Pancreas (tissue), 10 donors: Measurements from ENCODE around the gene M1AP. TPM values are rescaled to one million over a fixed set of nuclear protein-coding genes. Genes with fewer than 3 reads are reported as not detected.

Source experiments
- ATAC-seq, 4 donors: fragments of 200-7000 bp; cut with Tn5 transposase; one replicate each; pipeline versions ENCODE4 v1.8.0 to v1.9.1; 2020; ENCODE audit warnings: mild to moderate bottlenecking in 4 of 4, moderate library complexity in 4 of 4
- DNase-seq, 6 donors: peaks; one replicate each; pipeline ENCODE4 v3.0.0-alpha.2; 2020
- FAIRE-seq: peaks from 2 replicates; lab custom pipeline; 2012; peaks lifted over from hg19 to GRCh38; lab: Jason Lieb, UNC
- H3K27ac ChIP-seq, 4 donors: fragments of 200-600 bp; sonication (generic); 1 replicate in 3 of 4; 2 replicates in 1 of 4; pipeline versions ENCODE4 v1.5.0 to v1.8.0; 2020
- H3K27me3 ChIP-seq, 4 donors: fragments of 200-600 bp; one replicate each; pipeline ENCODE4 v1.8.0; 2021
- H3K36me3 ChIP-seq, 3 donors: fragments of 200-600 bp; sonication (generic) in 1 of 3; one replicate each; pipeline versions ENCODE4 v1.5.0 to v1.8.0; 2020 to 2021
- H3K4me1 ChIP-seq, 3 donors: fragments of 200-600 bp; one replicate each; pipeline ENCODE4 v1.8.0; 2021
- H3K4me3 ChIP-seq, 4 donors: fragments of 200-600 bp; sonication (generic) in 2 of 4; one replicate each; pipeline versions ENCODE4 v1.5.0 to v1.8.0; 2020 to 2021
- H3K9me3 ChIP-seq, 4 donors: fragments of 200-600 bp; one replicate each; pipeline ENCODE4 v1.8.0; 2021
- WGBS, 2 donors: extraction: QIAGEN DNeasy Blood & Tissue Kit; methylation state at CpG; one replicate each; pipeline ENCODE4 v1.1.7; 2013; 5-methylcytosine and 5-hydroxymethylcytosine counted together
- intact Hi-C, 3 donors: fragments of 100-400 bp; cut with DNase I; formaldehyde crosslinking; loops; one replicate each; pipeline versions ENCODE4 v1.11.1 to v1.14.2; 2022
- polyA plus RNA-seq, 2 donors: library from polyadenylated mRNA; stranded (reverse); fragments of 200-250 nt; gene quantifications; one replicate each; pipeline ENCODE4 v1.2.3, GENCODE V29; 2013
- total RNA-seq, 6 donors: library from RNA; stranded (reverse); fragmentation: NEBNext Ultra II Directional in 4 of 6; extraction: Animal tissue kit (Norgen Biotek cat#: 25700) in 4 of 6; gene quantifications; one replicate each; pipeline versions ENCODE4 v1.2.1 to v1.2.4, GENCODE V29; 2021 to 2023
- TF ChIP-seq, protein P1 (sequence below), 4 donors: fragments of 200-600 bp; sonication (generic) in 3 of 4; IDR thresholded peaks; one replicate each; pipeline versions ENCODE4 v1.5.0 to v1.8.0; 2021; ENCODE audit warnings: antibody characterized with exemption in 4 of 4
- donor health status: healthy with polysubstance abuse.
- donor health status: DM: no; HTN: no; CAD: no; lungs with moderate emphysema.
- donor health status: DM: no; HTN: no; CAD: no.
- donor health status: control.
- donor health status: control.
- donor health status: Bipolar disorder and iron deficiency.
- donor health status: DM: yes; HTN: yes; CAD: no.
- donor health status: DM: no; HTN: no; CAD: no.
- donor health status: DM: no; HTN: no; CAD: no.
- donor health status: DM: yes; HTN: yes; CAD: no.

M1AP gene
- total and polyA plus RNA-seq, 8 donors: 0.11 to 0.66 (median 0.27) TPM

DNA sequence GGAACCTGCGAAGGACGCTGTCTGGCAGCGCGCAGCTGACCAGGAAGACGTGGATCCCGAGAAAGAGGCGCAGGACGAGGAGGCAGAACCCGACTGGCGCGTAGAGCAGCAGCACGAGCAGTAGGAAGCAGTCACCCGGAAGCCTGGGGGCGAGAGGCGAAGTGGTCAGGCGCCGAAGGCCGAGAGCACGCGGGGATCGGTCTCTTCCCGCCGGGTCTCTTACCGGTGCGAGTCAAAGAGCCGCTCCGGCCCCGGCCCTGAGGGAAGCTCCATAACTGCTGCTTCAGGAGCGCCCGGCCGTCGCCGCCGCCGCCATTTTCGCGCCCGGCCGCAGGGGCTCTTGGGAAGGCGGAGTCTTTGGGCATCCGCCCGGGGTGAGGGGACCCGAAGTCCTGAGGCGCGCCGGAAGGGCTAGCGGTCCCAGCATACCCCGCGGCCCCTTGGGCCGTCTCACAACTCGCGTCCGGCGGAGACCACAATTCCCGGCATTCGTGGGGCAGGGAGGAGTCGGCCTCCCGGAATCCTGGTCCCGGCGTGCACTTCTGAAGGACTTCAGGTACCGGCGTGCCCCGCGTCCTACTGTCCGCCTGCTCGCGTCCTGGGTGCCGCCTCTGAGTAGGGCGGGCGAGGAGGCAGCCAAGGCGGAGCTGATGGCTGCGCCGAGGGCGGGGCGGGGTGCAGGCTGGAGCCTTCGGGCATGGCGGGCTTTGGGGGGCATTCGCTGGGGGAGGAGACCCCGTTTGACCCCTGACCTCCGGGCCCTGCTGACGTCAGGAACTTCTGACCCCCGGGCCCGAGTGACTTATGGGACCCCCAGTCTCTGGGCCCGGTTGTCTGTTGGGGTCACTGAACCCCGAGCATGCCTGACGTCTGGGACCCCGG is 118.5 kb downstream of the M1AP start, which contains the start of the genes AUP1 and HTRA2:
Gene AUP1, minus strand, starts transcription at position 350 of the 882 bp plus-strand sequence. Its CDS starts 77 bp downstream, at position 273.
Gene HTRA2, plus strand, starts transcription at position 577 of the 882 bp plus-strand sequence. Its CDS starts 74 bp downstream, at position 651.
- H3K4me3 ChIP-seq: peak within 1 kb of the TSS; percentile 77 to 99 (median 97)
- H3K9me3 ChIP-seq: no peaks in the 10 kb centered on the region
- FAIRE-seq (peak; percentile 45), DNase-seq (peak; percentile 96 to 100 (median 98)), ATAC-seq (peak; percentile 93 to 97 (median 94))
- WGBS, 2 donors: 0% methylated on average over 60 to 87 of the region's 87 CpGs
- TF ChIP-seq, protein P1, sequence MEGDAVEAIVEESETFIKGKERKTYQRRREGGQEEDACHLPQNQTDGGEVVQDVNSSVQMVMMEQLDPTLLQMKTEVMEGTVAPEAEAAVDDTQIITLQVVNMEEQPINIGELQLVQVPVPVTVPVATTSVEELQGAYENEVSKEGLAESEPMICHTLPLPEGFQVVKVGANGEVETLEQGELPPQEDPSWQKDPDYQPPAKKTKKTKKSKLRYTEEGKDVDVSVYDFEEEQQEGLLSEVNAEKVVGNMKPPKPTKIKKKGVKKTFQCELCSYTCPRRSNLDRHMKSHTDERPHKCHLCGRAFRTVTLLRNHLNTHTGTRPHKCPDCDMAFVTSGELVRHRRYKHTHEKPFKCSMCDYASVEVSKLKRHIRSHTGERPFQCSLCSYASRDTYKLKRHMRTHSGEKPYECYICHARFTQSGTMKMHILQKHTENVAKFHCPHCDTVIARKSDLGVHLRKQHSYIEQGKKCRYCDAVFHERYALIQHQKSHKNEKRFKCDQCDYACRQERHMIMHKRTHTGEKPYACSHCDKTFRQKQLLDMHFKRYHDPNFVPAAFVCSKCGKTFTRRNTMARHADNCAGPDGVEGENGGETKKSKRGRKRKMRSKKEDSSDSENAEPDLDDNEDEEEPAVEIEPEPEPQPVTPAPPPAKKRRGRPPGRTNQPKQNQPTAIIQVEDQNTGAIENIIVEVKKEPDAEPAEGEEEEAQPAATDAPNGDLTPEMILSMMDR (IDR thresholded peaks at IDR 0.05): no peak
- peaks cover 0 to 13% (median 0%) of the 10 kb centered on the region in 3 donors for H3K36me3 ChIP-seq
- intact Hi-C loops: no loop called here
- H3K4me1 ChIP-seq: peaks cover 7 to 18% (median 14%) of the 10 kb centered on the region in 3 donors
- H3K27me3 ChIP-seq: no peaks in the 10 kb centered on the region
- H3K27ac ChIP-seq: peak within 1 kb of the TSS; percentile 79 to 88 (median 82)

DNA sequence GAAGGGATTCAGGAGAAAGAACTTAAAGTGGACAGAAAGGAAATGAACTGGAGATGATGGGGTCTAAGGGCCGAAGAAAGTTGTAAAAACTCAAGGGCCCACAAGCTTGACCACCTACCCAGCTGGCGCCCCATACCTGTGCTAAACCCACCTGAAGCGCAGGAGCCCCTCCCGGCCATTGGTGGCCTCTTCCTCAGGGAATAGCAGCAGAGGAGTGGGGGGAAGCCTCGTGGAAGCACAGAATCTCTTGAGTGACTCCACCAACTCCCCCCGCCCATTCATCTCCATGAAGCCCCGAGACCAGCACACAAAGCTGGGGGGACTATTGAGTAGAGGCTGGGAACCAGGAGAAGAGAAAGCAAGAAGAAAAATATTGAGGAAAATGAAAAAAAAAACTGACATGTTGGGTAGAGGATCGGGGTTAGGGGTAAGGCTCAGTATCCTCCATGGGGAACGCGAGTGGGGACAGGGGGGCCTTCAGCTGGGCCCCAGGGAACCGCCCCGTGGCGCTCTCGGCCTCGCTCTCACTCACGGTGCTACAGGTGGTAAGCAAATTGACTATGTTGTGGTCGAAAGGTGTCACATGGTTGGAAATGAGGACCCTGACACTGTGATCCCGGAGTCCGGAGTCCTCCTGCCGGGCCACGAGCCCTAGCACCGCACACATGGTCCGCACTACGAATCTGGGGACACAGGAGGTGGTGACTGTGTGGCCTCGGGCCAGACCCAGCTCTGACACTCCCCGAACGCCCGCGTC is 119.4 kb downstream of the M1AP start:
- peaks cover 7 to 18% (median 14%) of the 10 kb centered on the region in 3 donors for H3K4me1 ChIP-seq
- intact Hi-C loops: no loop called here
- ATAC-seq: peak; percentile 4 to 19 (median 10)
- 12 to 16% methylated on average over 25 to 29 of the region's 29 CpGs for WGBS, 2 donors
- peak overlapping the region; percentile 79 to 88 (median 82) for H3K27ac ChIP-seq
- no peak for FAIRE-seq
- TF ChIP-seq, protein P1 (IDR thresholded peaks at IDR 0.05): no peak
- peaks cover 0 to 13% (median 0%) of the 10 kb centered on the region in 3 donors for H3K36me3 ChIP-seq
- no peaks in the 10 kb centered on the region for H3K27me3 ChIP-seq
- peak in 1 of 6 donors; percentile 26 for DNase-seq
- H3K9me3 ChIP-seq: no peaks in the 10 kb centered on the region
- H3K4me3 ChIP-seq: peak overlapping the region; percentile 77 to 99 (median 97)

DNA sequence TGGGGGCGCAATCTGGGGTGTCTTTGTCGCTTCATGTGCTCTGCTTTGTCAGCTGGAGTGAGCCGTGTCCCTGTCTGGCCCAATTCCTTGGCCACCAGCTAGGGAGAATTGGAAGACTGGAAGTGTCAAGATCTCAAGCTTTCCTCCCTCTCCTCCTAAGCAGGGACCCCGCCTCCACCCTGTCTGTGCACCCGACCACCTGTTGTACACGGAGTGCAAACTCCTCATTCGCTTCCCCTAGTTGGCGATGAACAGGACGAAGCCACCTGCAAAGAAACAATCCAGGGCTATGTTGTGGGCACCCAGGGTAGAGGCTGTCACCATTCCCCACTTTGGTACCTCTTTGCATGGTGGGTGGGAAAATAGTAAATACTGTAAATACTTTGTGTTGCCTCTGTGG is 120.4 kb downstream of the M1AP start:
- ATAC-seq: no peak
- intact Hi-C loops: no loop called here
- H3K4me1 ChIP-seq: peaks cover 7 to 18% (median 14%) of the 10 kb centered on the region in 3 donors
- no peaks in the 10 kb centered on the region for H3K27me3 ChIP-seq
- no peak for FAIRE-seq
- H3K36me3 ChIP-seq: peaks cover 0 to 13% (median 0%) of the 10 kb centered on the region in 3 donors
- DNase-seq: peak in 1 of 6 donors; percentile 19
- WGBS, 2 donors: 91 to 92% methylated on average over 9 of the region's 9 CpGs
- H3K4me3 ChIP-seq: no peak overlapping the region
- no peak overlapping the region for H3K27ac ChIP-seq
- H3K9me3 ChIP-seq: no peaks in the 10 kb centered on the region
- TF ChIP-seq, protein P1 (IDR thresholded peaks at IDR 0.05): no peak

DNA sequence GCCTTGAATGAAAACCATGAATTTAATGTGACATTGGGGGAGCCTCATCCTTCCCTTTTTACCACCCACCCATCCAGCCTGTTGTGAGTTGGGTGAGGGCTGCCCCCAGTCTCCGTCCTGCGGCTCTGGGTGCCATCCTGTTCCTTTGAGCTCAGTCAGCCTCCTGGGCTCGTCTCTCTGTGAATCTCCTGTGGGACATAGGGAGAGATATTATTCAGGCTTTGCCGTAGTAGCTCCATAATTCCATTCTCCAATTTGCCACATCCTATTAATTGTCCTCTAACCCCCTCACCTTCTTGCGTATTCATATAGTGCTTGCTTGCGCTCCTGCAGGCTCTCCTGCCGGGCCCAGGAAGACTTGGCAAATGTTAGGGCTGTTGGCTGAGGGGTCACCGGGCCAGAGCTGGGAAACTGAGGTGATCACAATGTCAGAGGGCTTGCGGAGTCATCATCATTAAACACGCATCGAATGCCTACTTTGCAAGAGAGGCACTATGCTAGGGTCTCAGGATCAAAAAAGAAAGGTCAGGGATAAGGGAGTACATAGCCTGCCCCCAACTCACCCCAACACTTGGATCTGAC is 121.4 kb downstream of the M1AP start:
- Histone ChIP-seq H3K27ac (no peak overlapping the region), H3K36me3 (peaks cover 0 to 13% (median 0%) of the 10 kb centered on the region in 3 donors), H3K9me3 (no peaks in the 10 kb centered on the region), H3K27me3 (no peaks in the 10 kb centered on the region), H3K4me3 (no peak overlapping the region), H3K4me1 (peaks cover 7 to 18% (median 14%) of the 10 kb centered on the region in 3 donors)
- TF ChIP-seq, protein P1 (IDR thresholded peaks at IDR 0.05): no peak
- FAIRE-seq: no peak
- peak in 1 of 6 donors; percentile 7 for DNase-seq
- WGBS, 2 donors: 97 to 100% methylated on average over 11 of the region's 11 CpGs
- intact Hi-C loops: no loop called here
- ATAC-seq: no peak
